M059J (cell line): ENCODE results near the gene IFFO2. TPM values are rescaled to one million over a fixed set of nuclear protein-coding genes. Genes with fewer than 3 reads are reported as not detected.

Experiments used
- DNase-seq: peaks from one replicate; pipeline ENCODE4 v3.0.0-alpha.2; 2012; ENCODE audit warnings: low read depth
- total RNA-seq: library from RNA; depleted of rRNA; stranded (reverse); fragments of >200 nt; shearing (Covaris generic); gene quantifications from 2 replicates; pipeline ENCODE4 v1.2.3, GENCODE V29; 2014

Gene IFFO2
- total RNA-seq, 1 experiment from 2014 or later = 13.2 TPM

- DNase-seq = peak; percentile 61
Measured at GRCh38 chr1:18875107-18875795, 81.2 kb downstream of the IFFO2 start.

GRCh38 chr1:18874600-18874999, 81.9 kb downstream of the IFFO2 start:
- no peak for DNase-seq

GRCh38 chr1:18874036-18874435, 82.4 kb downstream of the IFFO2 start:
- DNase-seq = no peak

GRCh38 chr1:18872071-18872611, 84.3 kb downstream of the IFFO2 start:
- DNase-seq = no peak

DNA sequence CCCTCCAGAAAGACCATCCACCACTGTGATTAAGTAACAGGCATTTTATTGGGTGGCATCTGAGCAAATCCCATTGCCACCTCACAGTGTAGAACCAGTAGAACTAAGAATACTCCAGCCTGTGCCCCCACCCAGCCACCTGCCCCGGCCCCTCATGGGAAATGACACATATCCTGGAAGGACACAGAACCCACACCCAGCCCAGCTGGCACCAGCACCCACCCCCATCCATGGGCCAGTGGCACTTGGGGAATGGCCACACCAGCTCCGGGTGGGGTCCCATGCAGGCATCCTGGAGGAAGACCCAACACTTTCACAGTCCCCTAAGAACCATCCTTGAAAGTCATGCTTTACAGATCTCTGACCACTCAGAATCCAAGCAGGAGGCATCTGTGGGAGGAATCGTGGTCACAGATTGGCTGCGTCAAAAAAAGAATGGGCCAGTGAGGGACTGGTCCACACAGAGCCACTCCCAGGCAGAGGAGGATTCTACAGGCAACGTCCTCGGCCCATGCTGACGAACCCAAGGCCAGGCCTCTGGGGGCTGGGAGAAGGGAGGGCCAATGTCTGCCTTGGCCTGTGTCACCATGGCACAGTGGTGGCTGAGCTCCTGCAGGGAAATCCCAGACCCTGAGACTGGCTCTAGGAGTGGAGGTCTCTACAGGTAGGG, 84.9 kb downstream of the IFFO2 start:
- no peak for DNase-seq

- DNase-seq = no peak
Measured at GRCh38 chr1:18870957-18871356, 85.5 kb downstream of the IFFO2 start.

GRCh38 chr1:18870595-18870865, 85.9 kb downstream of the IFFO2 start:
- peak; percentile 66 for DNase-seq

DNA sequence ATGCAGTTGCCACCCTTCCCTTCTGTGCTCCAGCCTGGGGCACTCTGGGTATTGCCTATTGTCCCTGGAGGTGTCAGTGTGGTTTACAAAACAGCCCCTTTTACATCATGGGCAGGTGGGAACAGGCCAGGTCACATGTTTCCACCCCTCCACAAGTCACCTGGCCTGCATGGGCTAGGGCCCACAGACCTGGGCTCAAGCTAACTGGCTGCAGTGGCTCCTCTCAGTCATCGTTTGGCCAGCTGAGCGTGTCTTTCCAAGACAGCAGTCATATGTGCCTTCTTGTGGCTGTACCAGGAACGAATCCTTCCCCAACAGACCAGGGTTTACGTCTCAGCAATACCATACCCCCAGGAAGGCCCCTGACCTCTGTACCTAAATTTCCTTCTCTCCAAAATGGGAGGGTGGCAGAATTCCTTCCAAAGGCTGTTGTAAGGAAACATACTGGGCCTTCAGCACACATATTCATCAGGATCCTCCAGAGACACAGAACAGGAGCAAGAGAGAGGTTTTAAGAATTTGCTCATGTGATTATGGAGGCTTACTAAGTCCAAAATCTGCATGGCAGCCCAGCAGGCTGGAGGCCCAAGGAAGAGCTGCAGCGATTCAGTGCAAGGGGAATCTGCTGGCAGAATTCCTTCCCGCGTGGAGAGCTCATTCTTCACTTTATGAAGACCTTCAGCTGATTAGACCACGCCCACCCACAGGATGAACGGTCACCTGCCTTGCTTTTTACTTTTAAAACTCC, 86.5 kb downstream of the IFFO2 start:
- no peak for DNase-seq

DNA sequence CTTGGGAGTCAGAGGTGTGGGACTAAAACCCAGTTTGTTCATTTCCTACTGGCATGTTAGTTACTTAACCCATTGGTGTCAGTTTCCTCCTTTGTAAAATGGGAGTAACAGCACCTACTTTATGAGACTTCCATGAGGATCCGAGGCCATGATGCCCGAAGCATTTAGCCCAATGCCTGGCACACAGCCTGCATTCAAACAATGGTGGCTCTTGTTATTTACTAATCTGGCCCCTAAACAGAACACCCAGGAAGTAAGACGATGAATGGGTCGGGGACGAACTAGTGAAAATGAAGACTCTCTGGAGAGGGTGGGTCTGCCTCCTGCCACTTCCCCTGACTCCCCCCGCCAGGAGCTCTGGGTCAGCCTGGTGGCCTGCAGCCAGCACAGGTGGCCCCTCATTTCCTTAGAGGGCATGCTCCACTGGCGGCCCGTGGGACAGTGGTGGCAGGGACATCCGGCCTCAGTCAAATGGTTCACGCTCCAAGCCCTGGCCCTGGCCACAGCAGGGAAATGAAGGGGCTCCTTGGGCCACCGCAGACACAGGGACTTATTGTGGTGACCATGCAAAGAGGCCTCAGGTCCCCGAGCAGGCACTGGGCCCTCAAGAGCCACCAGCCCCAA, 87.6 kb downstream of the IFFO2 start:
- DNase-seq = no peak

- DNase-seq = no peak
Measured at GRCh38 chr1:18868354-18868753, 88.1 kb downstream of the IFFO2 start.

GRCh38 chr1:18866846-18867245, 89.6 kb downstream of the IFFO2 start:
- DNase-seq = no peak

GRCh38 chr1:18866314-18866713, 90.2 kb downstream of the IFFO2 start:
- no peak for DNase-seq

DNA sequence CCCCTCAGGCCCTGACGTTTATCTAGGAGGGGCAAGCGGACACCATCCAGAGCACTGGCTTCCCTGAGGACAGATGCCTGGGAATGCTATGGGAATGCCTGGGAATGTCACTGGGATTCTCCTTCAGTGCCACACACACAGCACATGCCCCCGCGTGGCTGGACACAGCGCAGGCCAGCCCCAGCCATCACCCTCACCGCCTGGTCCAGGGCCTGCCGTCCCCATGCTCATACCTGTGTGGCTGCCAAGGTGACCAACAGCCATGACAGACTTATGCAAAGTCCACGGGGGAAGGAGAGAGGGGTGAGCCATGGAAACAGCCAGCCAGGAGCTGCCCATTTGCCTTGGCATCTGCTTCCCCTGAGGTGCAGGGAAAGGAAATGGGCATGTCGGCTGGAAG, 91.3 kb downstream of the IFFO2 start:
- no peak for DNase-seq

- DNase-seq = no peak
Measured at GRCh38 chr1:18861590-18861989, 94.9 kb downstream of the IFFO2 start.

DNA sequence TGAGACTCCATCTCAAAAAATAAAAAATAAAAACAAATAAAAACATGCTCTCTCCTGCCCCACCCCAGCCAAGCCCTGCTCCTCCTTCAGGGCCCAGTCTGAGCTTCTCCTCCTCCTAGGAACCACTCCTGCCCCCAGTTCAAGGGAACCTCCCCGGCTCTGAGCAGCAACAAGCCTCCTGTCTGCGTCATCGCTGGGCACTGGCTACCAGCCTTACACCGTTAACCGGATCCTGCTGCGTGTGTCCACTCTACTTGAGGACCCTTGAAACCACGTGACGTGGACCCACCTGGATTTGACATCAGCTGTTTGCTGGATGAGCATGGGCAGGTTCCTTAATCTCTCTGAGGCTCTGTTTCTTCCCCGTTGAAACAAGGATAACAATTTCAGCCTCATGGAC, 95.4 kb downstream of the IFFO2 start:
- DNase-seq = no peak

DNA sequence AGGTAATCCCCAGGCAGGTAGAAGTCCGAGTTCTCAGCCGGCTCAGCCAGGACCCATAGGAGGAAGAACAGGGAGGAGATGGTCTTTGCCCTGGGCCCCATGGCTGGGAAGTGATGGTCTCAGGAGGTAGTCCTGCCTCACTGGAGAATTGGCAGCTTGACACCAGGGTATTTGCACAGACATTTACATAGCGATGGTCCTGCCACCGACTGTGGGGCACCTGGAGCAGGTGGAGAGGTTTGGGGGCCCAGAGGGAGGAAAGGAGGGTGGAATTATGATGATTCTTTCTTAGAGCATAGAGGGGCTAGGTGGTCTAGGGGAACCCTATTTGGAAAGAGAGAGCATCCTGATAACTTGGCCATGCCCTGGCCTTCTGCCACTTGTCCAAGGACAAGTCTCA, 96.9 kb downstream of the IFFO2 start, which contains the start of gene TAS1R2:
TSS of gene TAS1R2 (minus strand) at position 101 of the 400 bp plus-strand sequence. CDS start at position 101, 0 bp downstream.
- no peak for DNase-seq

GRCh38 chr1:18858070-18858688, 98.3 kb downstream of the IFFO2 start:
- DNase-seq = no peak

- no peak for DNase-seq
Measured at GRCh38 chr1:18856435-18856834, 100.0 kb downstream of the IFFO2 start.

- DNase-seq = peak; percentile 31
Measured at GRCh38 chr1:18855573-18855972, 100.9 kb downstream of the IFFO2 start.

- no peak for DNase-seq
Measured at GRCh38 chr1:18854331-18855025, 102.0 kb downstream of the IFFO2 start.
